Uterus (tissue), 2 donors: ENCODE results near the gene MBP.
"Not testable (repeated sequence)": the region's sequence is repeated elsewhere in the genome, so short reads cannot be mapped to it uniquely, and the experiment has no call there.

ENCODE experiments used
- POLR2A ChIP-seq, 2 donors: fragments of 450-650 bp; IDR thresholded peaks; one replicate each; pipeline ENCODE4 v1.6.1; 2016; ENCODE audit warnings: antibody characterized with exemption in 2 of 2, mild to moderate bottlenecking in 1 of 2, moderate library complexity in 1 of 2
- TF ChIP-seq, protein P1 (sequence below), 4 experiments: fragments of 200-600 bp in 2 of 4; fragments of 450-650 bp in 2 of 4; sonication (generic) in 2 of 4; IDR thresholded peaks; one replicate each; pipeline ENCODE4 v1.5.1; 2016 to 2019; ENCODE audit warnings: antibody characterized with exemption in 4 of 4, mild to moderate bottlenecking in 2 of 4, moderate library complexity in 1 of 4

DNA sequence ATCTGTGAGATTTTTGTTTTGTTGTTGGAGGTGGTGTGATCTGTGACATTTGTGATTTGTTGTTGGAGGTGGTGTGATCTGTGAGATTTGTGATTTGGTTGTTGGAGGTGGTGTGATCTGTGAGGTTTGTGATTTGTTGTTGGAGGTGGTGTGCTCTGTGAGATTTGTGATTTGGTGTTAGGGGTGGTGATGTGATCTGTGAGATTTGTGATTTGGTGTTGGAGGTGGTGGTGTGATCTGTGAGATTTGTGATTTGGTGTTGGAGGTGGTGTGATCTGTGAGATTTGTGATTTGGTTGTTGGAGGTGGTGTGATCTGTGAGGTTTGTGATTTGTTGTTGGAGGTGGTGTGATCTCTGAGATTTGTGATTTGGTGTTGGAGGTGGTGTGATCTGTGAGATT, 165.3 kb downstream of the MBP start:
- TF ChIP-seq, protein P1, sequence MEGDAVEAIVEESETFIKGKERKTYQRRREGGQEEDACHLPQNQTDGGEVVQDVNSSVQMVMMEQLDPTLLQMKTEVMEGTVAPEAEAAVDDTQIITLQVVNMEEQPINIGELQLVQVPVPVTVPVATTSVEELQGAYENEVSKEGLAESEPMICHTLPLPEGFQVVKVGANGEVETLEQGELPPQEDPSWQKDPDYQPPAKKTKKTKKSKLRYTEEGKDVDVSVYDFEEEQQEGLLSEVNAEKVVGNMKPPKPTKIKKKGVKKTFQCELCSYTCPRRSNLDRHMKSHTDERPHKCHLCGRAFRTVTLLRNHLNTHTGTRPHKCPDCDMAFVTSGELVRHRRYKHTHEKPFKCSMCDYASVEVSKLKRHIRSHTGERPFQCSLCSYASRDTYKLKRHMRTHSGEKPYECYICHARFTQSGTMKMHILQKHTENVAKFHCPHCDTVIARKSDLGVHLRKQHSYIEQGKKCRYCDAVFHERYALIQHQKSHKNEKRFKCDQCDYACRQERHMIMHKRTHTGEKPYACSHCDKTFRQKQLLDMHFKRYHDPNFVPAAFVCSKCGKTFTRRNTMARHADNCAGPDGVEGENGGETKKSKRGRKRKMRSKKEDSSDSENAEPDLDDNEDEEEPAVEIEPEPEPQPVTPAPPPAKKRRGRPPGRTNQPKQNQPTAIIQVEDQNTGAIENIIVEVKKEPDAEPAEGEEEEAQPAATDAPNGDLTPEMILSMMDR (IDR thresholded peaks at IDR 0.05): not testable (repeated sequence)
- not testable (repeated sequence) for TF ChIP-seq POLR2A (IDR thresholded peaks at IDR 0.05)
